Thyroid gland (tissue), 4 donors: ENCODE data around the gene DNAH14.

Experiments
- CTCF ChIP-seq, 6 experiments: fragments of 200-600 bp in 3 of 6; fragments of 450-650 bp in 3 of 6; sonication (generic) in 3 of 6; IDR thresholded peaks; one replicate each; pipeline ENCODE4 v1.5.1; 2016 to 2019; ENCODE audit warnings: antibody characterized with exemption in 6 of 6, mild to moderate bottlenecking in 2 of 6, inconsistent platforms in 1 of 6, moderate library complexity in 1 of 6
- POLR2A ChIP-seq, 2 donors: fragments of 450-650 bp; IDR thresholded peaks; one replicate each; pipeline ENCODE4 v1.6.1; 2017; ENCODE audit warnings: antibody characterized with exemption in 2 of 2, mild to moderate bottlenecking in 2 of 2, moderate library complexity in 1 of 2

- TF ChIP-seq CTCF (IDR thresholded peaks at IDR 0.05), result no peak
- no peak for TF ChIP-seq POLR2A (IDR thresholded peaks at IDR 0.05)
Observed at GRCh38 chr1:225143001-225143400, 213.5 kb downstream of the DNAH14 start.
